HepG2 (cell line): ENCODE results near the gene ZFP36L2. TPM values are rescaled to one million over a fixed set of nuclear protein-coding genes. Genes with fewer than 3 reads are reported as not detected.

Experiments
- CEBPZ ChIP-seq: IDR thresholded peaks from 2 replicates; pipeline ENCODE4 v1.6.1; 2012; ENCODE audit warnings: low read length, improper control_type of control experiment
- CTCF ChIP-seq: sonication (generic); formaldehyde crosslinking; IDR thresholded peaks from 2 replicates; pipeline ENCODE4 v1.5.0; 2020; ENCODE audit warnings: mild to moderate bottlenecking, missing genetic modification reagents, moderate library complexity
- GTF2F1 ChIP-seq: fragments of 150-350 bp; IDR thresholded peaks from 2 replicates; pipeline ENCODE4 v1.6.1; 2014; ENCODE audit warnings: low read length
- NPAS2 ChIP-seq: sonication (generic); formaldehyde crosslinking; IDR thresholded peaks from 2 replicates; pipeline ENCODE4 v1.8.0; 2022; ENCODE audit warnings: mild to moderate bottlenecking, missing genetic modification reagents, borderline replicate concordance
- STAG1 ChIP-seq: sonication (generic); formaldehyde crosslinking; IDR thresholded peaks from 2 replicates; pipeline ENCODE4 v1.4.0; 2020; ENCODE audit warnings: missing genetic modification reagents
- THAP9 ChIP-seq: sonication (generic); formaldehyde crosslinking; IDR thresholded peaks from 2 replicates; pipeline ENCODE4; 2020; ENCODE audit warnings: missing genetic modification reagents, mild to moderate bottlenecking, borderline replicate concordance
- ZFX ChIP-seq: sonication (generic); formaldehyde crosslinking; IDR thresholded peaks from 2 replicates; pipeline ENCODE4 v1.4.0; 2020; ENCODE audit warnings: mild to moderate bottlenecking, low read depth, missing genetic modification reagents, moderate library complexity
- ZNF605 ChIP-seq: sonication (generic); formaldehyde crosslinking; IDR thresholded peaks from 2 replicates; pipeline ENCODE4 v1.8.0; 2022; ENCODE audit warnings: mild to moderate bottlenecking, missing genetic modification reagents
- ZNF687 ChIP-seq: sonication (generic); formaldehyde crosslinking; IDR thresholded peaks from 2 replicates; pipeline ENCODE4 v1.5.1; 2020; ENCODE audit warnings: mild to moderate bottlenecking, missing genetic modification reagents, moderate library complexity
- polyA plus RNA-seq, 8 experiments: library from polyadenylated mRNA; depleted of rRNA in 3 of 8; stranded (reverse) in 7 of 8; unstranded in 1 of 8; fragments of >200 nt; fragmentation: Illumina TruSeq in 4 of 8; extraction: Trizol in 4 of 8; gene quantifications; 2 replicates each; pipeline versions ENCODE4 v1.2.1 to v1.2.3, GENCODE V29; 2011 to 2016; ENCODE audit warnings: low read depth in 4 of 8, missing spikeins in 1 of 8, mixed read lengths in 1 of 8; ENCODE audit not compliant: insufficient read depth in 1 of 8
- total RNA-seq, 5 experiments: library from RNA; depleted of rRNA; stranded (reverse); fragments of >200 nt; fragmentation: Illumina TruSeq; extraction: Trizol; gene quantifications; 2 replicates each; pipeline ENCODE4 v1.2.3, GENCODE V29; 2016; ENCODE audit warnings: low read depth in 1 of 5
- TF ChIP-seq, protein P1 (sequence below): sonication (generic); formaldehyde crosslinking; IDR thresholded peaks from 2 replicates; pipeline ENCODE4 v1.4.0; 2020; ENCODE audit warnings: mild to moderate bottlenecking, low read depth, missing genetic modification reagents

The ZFP36L2 gene
- total and polyA plus RNA-seq, 2 of the 13 experiments (the other 11 are each of a cell fraction or from before 2014, with no cell fraction given): 11.2 to 21.8 TPM

DNA sequence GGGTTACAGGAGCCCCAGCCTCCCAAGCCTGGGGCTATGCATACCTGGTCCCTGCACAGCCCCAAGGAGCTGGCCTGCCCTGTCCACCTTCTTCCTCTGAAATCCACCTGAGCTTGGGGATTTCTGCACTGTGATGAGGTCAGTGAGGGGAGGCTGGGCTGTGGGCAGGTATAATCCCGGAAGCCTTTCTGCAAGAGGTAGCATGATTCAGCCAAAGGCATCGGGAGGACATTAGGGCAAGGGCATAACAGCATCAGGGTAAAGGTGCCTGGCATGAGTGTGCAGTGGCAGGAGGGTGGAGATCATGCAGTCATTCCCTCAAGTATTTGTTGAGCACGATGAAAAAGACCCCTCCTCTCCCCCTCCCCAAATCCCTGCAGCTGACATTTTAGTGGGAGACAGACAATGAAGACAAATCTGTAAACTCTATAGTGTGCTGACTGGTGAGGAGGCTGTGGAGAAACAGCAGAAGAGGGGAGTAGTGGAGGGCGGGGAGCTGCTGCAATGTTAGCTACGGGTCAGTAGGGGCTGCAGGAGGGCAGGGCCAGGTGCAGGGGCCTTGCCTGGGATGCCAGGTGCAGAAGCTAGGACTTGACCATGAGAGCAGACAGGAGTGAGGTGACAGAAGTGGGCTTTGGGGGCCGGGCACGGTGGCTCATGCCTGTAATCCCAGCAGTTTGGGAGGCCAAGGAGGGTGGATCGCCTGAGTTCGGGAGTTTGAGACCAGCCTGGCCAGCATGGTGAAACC, 18.7 kb downstream of the ZFP36L2 start (continued):
- TF ChIP-seq ZFX (CRISPR knock-in tag): peak; percentile 49; the same call in 1 of the 2 replicates
- peak; percentile 20; the same call in 1 of the 2 replicates for TF ChIP-seq THAP9 (CRISPR knock-in tag)
- peak; percentile 61 for TF ChIP-seq ZNF687 (CRISPR knock-in tag)
- peak; percentile 53 for TF ChIP-seq CTCF (CRISPR knock-in tag)
- TF ChIP-seq CEBPZ: no peak
- TF ChIP-seq NPAS2: no peak
- TF ChIP-seq ZNF605 (CRISPR knock-in tag): peak; percentile 50; the same call in 1 of the 2 replicates
- peak; percentile 29; the same call in 1 of the 2 replicates for TF ChIP-seq STAG1 (CRISPR knock-in tag)
- TF ChIP-seq GTF2F1: no peak
- TF ChIP-seq, protein P1, sequence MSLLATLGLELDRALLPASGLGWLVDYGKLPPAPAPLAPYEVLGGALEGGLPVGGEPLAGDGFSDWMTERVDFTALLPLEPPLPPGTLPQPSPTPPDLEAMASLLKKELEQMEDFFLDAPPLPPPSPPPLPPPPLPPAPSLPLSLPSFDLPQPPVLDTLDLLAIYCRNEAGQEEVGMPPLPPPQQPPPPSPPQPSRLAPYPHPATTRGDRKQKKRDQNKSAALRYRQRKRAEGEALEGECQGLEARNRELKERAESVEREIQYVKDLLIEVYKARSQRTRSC (CRISPR knock-in tag): no peak
